A673 (cell line): Measurements from ENCODE around the gene ZIC1. TPM values are rescaled to one million over a fixed set of nuclear protein-coding genes. Genes with fewer than 3 reads are reported as not detected.

ENCODE experiments used
- BruUV-seq: library from RNA; stranded (reverse); fragments of 400-500 nt; replicated peaks from 2 replicates; lab custom pipeline; 2021; lab: Mats Ljungman, UMichigan
- CTCF ChIA-PET: fragments of 300-600 bp; sonication (Branson Sonifier 250); formaldehyde crosslinking; loops from one replicate; lab custom pipeline; 2022; ENCODE audit warnings: antibody characterized with exemption; lab: Charles Lee
- POLR2A ChIA-PET: fragments of 300-600 bp; sonication (Branson Sonifier 250); formaldehyde crosslinking; loops from one replicate; lab custom pipeline; 2022; ENCODE audit warnings: antibody characterized with exemption; ENCODE audit not compliant: low non-redundant PET; lab: Charles Lee
- DNase-seq: peaks from one replicate; pipeline ENCODE4 v3.0.0-alpha.2; 2015; ENCODE audit warnings: low spot score
- H3K27ac ChIP-seq: fragments of 200-600 bp; sonication (generic); 2 replicates; pipeline ENCODE4 v1.5.1; 2016; ENCODE audit warnings: mixed run types, low read depth, mild to moderate bottlenecking, mixed read lengths, antibody characterized with exemption, low read length; ENCODE audit not compliant: poor library complexity, severe bottlenecking
- H3K27me3 ChIP-seq: fragments of 200-600 bp; sonication (generic); replicated peaks from 2 replicates; pipeline ENCODE4 v1.6.1; 2017; ENCODE audit warnings: mixed run types, low read depth, mild to moderate bottlenecking, mixed read lengths, antibody characterized with exemption, low read length; ENCODE audit not compliant: insufficient read depth, poor library complexity
- H3K36me3 ChIP-seq: fragments of 200-600 bp; sonication (generic); 2 replicates; pipeline ENCODE4 v1.6.1; 2016; ENCODE audit warnings: mixed run types, mild to moderate bottlenecking, mixed read lengths, antibody characterized with exemption, low read length; ENCODE audit not compliant: insufficient read depth, poor library complexity, severe bottlenecking
- H3K4me1 ChIP-seq: fragments of 200-600 bp; sonication (generic); 2 replicates; pipeline ENCODE4 v1.6.1; 2017; ENCODE audit warnings: mixed run types, mild to moderate bottlenecking, mixed read lengths, antibody characterized with exemption, low read length; ENCODE audit not compliant: insufficient read depth, poor library complexity, severe bottlenecking
- H3K4me3 ChIP-seq: fragments of 200-600 bp; sonication (generic); 2 replicates; pipeline ENCODE4 v1.5.1; 2016; ENCODE audit warnings: low read depth, mixed run types, mild to moderate bottlenecking, mixed read lengths, low read length; ENCODE audit not compliant: poor library complexity, severe bottlenecking
- H3K9me3 ChIP-seq: fragments of 200-600 bp; sonication (generic); 2 replicates; pipeline ENCODE4 v1.6.1; 2016; ENCODE audit warnings: mixed run types, low read depth, mild to moderate bottlenecking, mixed read lengths, antibody characterized with exemption, low read length; ENCODE audit not compliant: poor library complexity, severe bottlenecking
- EZH2 ChIP-seq: fragments of 200-600 bp; sonication (generic); IDR thresholded peaks from 2 replicates; pipeline ENCODE4 v1.6.1; 2017; ENCODE audit warnings: borderline replicate concordance, low read depth, mild to moderate bottlenecking, mixed read lengths, antibody characterized with exemption, low read length; ENCODE audit not compliant: poor library complexity, severe bottlenecking
- intact Hi-C: fragments of 100-400 bp; cut with micrococcal nuclease; formaldehyde crosslinking; loops from one replicate; pipeline ENCODE4 v1.10.0; 2022; ENCODE audit not compliant: unreplicated experiment
- total RNA-seq: library from RNA; stranded (reverse); gene quantifications from 2 replicates; pipeline ENCODE4 v1.2.3, GENCODE V29; 2021
- TF ChIP-seq, protein P1 (sequence below): fragments of 300-800, 200-600 bp; sonication (generic); conservative IDR thresholded peaks from 2 replicates; pipeline ENCODE4 v1.5.1; 2017; ENCODE audit warnings: low read depth, mild to moderate bottlenecking, antibody characterized with exemption, low read length, moderate library complexity, mixed read lengths

The ZIC1 gene
- total RNA-seq, 1 experiment from 2014 or later = 1.4 TPM

DNA sequence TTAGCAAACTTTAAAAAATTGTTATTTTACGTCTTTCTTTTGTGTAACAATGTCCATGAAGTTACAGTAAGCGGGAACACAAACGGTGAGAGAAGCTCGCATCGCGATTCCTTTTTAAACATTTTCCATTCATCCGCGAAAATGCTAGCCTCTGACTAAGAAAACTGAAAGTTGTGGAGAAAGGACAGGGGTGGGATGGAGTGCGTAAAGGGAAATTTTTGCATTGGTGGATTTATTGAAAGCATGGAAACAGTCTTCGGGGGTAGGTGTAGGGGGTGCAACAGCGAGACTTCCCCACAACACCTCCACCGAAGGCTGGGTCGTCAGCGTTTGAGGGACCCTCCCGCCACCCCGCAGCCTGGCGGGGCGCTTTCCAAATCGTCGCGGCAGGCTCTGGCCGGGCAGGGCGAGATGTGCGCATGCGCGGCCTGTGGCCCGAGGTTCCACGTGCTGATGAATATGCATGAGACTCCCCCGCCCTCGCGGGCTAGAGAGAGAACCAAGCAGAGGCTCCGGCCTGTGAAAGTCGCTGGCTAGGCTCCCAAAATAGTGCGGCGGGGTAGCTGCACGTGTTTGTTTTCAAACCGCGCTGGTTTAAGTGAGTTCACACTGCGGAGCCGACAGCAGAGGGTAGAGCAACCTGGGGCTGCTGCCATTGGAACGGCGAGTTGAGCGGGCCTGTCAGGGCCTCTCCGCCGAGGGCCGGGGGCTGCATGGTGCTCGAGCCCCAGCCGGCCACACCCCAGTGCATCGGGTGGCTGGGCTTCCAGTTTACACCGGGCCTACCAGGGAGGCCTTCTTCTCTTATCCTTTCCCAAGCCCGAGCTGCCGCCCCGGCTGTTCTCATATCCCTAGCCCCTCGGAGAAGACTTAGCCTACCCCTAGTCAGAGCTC lies 9.9 kb downstream of the ZIC1 start:
- no peak for TF ChIP-seq EZH2
- TF ChIP-seq, protein P1, sequence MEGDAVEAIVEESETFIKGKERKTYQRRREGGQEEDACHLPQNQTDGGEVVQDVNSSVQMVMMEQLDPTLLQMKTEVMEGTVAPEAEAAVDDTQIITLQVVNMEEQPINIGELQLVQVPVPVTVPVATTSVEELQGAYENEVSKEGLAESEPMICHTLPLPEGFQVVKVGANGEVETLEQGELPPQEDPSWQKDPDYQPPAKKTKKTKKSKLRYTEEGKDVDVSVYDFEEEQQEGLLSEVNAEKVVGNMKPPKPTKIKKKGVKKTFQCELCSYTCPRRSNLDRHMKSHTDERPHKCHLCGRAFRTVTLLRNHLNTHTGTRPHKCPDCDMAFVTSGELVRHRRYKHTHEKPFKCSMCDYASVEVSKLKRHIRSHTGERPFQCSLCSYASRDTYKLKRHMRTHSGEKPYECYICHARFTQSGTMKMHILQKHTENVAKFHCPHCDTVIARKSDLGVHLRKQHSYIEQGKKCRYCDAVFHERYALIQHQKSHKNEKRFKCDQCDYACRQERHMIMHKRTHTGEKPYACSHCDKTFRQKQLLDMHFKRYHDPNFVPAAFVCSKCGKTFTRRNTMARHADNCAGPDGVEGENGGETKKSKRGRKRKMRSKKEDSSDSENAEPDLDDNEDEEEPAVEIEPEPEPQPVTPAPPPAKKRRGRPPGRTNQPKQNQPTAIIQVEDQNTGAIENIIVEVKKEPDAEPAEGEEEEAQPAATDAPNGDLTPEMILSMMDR = no peak
- H3K36me3 ChIP-seq = no peaks in the 10 kb centered on the region
- no peaks in the 10 kb centered on the region for H3K9me3 ChIP-seq
- H3K4me1 ChIP-seq = peaks cover 5% of the 10 kb centered on the region
- ChIA-PET CTCF (no interaction called here), POLR2A (no interaction called here)
- H3K4me3 ChIP-seq = peak overlapping the region; percentile 16
- intact Hi-C loops = no loop called here
- peak; percentile 88 for DNase-seq
- peaks cover 95% of the 10 kb centered on the region for H3K27me3 ChIP-seq
- H3K27ac ChIP-seq = no peak overlapping the region
- no TSS peak for BruUV-seq

DNA sequence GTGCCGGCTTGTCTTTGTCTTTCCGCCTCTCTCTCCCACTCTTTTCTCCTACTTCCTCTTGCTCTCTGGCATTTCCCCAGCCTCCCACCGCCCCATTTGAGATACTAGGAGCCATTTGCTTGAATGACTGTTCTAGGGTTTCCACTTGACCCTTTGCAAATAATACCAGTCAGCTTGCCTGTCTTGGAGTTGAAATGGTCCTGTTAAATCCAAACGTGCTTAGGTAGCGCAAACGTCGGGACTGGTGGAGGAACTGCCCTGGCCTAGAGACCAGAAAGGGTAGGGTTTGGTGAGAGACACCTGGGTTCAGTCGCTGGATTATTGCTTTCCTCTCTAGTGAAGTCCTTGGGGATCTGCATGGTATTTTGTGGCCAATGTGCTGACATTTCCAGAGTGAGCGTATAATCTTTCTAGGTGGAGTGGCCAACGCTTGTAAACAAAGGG lies 10.6 kb downstream of the ZIC1 start:
- ChIA-PET POLR2A (no interaction called here), CTCF (no interaction called here)
- no peak for DNase-seq
- TF ChIP-seq EZH2 = no peak
- TF ChIP-seq, protein P1 = no peak
- H3K9me3 ChIP-seq = no peaks in the 10 kb centered on the region
- H3K27ac ChIP-seq = no peak overlapping the region
- no peaks in the 10 kb centered on the region for H3K36me3 ChIP-seq
- H3K4me3 ChIP-seq = no peak overlapping the region
- peaks cover 5% of the 10 kb centered on the region for H3K4me1 ChIP-seq
- BruUV-seq = no TSS peak
- intact Hi-C loops = no loop called here
- H3K27me3 ChIP-seq = peaks cover 95% of the 10 kb centered on the region

DNA sequence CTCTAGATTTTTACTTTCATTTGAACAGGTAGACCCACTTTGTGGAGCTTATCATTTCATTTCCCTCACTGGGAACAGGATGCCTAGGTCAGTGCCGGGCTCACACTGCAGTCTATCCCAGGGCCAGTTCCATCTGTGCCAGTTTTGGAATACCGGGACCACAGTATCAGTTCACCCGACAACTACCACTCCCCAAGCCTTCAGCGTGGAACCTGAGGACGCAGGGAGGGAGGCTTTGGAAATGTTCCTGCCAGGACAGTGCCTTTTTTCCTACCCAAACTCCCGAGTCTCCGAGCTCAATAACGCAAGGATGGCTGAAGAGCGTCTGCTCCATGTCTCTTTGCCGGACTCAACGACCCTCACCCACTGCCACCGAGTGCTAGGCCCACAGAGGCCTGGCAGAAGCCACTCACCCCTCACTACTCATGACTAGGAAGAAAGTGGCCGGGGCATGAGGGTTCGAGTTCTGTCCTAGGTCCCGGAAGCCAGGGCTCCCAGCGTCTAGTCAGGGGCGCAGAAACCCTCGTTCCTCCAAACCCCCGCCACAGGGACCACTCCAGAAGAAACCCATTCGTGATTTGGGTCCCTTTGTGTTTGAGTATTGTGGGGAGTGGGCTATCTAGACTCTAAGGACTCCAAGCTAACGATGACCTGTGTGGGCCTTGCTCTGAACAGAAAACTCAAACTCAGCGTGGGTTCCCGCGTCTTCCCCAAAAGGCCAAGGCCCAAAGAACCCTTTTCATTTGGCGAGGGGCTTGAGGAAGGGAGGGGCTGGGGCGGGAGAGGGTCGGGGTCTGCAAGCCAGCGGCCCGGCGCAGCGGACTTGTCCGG lies 11.4 kb downstream of the ZIC1 start:
- BruUV-seq = no TSS peak
- intact Hi-C loops = no loop called here
- ChIA-PET CTCF (no interaction called here), POLR2A (no interaction called here)
- Histone ChIP-seq H3K4me3 (no peak overlapping the region), H3K27me3 (peaks cover 95% of the 10 kb centered on the region), H3K9me3 (no peaks in the 10 kb centered on the region), H3K36me3 (no peaks in the 10 kb centered on the region), H3K27ac (no peak overlapping the region), H3K4me1 (peaks cover 5% of the 10 kb centered on the region)
- no peak for DNase-seq
- TF ChIP-seq EZH2 = no peak
- TF ChIP-seq, protein P1 = no peak
